Activated T-helper 1 cell treated with anti-CD3 and anti-CD28 coated beads, Interleukin-12 subunit alpha, Interleukin-12 subunit beta, Interleukin-2, Interleukin-4 antibody, amounts not matched to agents 30 ng/mL and 10 ng/mL and 1 ng/mL, durations not matched to agents 14 hours and 24 hours and 36 hours (primary cell): Measurements from ENCODE around the gene PHF20. TPM values are rescaled to one million over a fixed set of nuclear protein-coding genes. Genes with fewer than 3 reads are reported as not detected.
"Not testable (repeated sequence)": the region's sequence is repeated elsewhere in the genome, so short reads cannot be mapped to it uniquely, and the experiment has no call there.

ENCODE experiments used
- DNase-seq: peaks from one replicate; pipeline ENCODE4 v3.0.0; 2021; ENCODE audit warnings: low spot score
- H3K27ac Mint-ChIP-seq: one replicate; pipeline ENCODE4 v1.8.0; 2021; ENCODE audit warnings: mild to moderate bottlenecking, mixed read lengths
- H3K27me3 Mint-ChIP-seq: one replicate; pipeline ENCODE4 v1.8.0; 2022; ENCODE audit warnings: mild to moderate bottlenecking, moderate library complexity, mixed read lengths; ENCODE audit not compliant: insufficient read depth
- H3K36me3 Mint-ChIP-seq: one replicate; pipeline ENCODE4 v1.8.0; 2021; ENCODE audit warnings: low read depth, mixed read lengths
- H3K4me1 Mint-ChIP-seq: one replicate; pipeline ENCODE4 v1.8.0; 2021; ENCODE audit warnings: low read depth, mixed read lengths
- H3K4me3 Mint-ChIP-seq: one replicate; pipeline ENCODE4 v1.8.0; 2021; ENCODE audit warnings: mild to moderate bottlenecking, moderate library complexity, mixed read lengths
- H3K9me3 Mint-ChIP-seq: one replicate; pipeline ENCODE4 v1.8.0; 2021; ENCODE audit warnings: mixed read lengths
- intact Hi-C: fragments of 100-400 bp; cut with micrococcal nuclease; formaldehyde crosslinking; loops from one replicate; pipeline ENCODE4 v1.15.1; 2024
- total RNA-seq: library from RNA; stranded (reverse); gene quantifications from 2 replicates; pipeline ENCODE4 v1.2.3, GENCODE V29; 2022

The PHF20 gene
- total RNA-seq, 1 donor from 2014 or later, result 50.5 TPM

DNA sequence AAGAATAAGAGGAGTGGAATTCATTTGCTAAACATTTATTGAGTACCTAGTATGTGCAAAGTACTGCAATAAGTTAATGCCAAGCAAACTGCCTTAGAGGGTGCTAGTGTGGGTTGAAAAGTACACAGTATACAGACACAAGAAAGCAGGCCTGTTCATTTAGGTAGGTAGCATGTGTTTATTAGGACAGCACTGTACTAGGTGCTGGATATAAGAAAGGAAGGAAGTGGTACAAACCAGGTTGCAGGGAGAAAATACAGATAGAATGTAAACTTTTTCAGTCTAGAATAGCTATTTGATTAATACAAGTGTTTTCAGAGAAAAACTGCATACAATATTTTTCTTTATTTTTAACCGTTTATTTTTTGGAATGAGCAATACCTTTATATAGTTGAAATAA, 68.1 kb downstream of the PHF20 start:
- Mint-ChIP-seq H3K36me3 (peaks cover 31% of the 10 kb centered on the region), H3K9me3 (peaks cover 6% of the 10 kb centered on the region), H3K27ac (no peak overlapping the region), H3K27me3 (no peaks in the 10 kb centered on the region), H3K4me3 (no peak overlapping the region), H3K4me1 (peaks cover 19% of the 10 kb centered on the region)
- no peak for DNase-seq
- intact Hi-C loops, result no loop called here

DNA sequence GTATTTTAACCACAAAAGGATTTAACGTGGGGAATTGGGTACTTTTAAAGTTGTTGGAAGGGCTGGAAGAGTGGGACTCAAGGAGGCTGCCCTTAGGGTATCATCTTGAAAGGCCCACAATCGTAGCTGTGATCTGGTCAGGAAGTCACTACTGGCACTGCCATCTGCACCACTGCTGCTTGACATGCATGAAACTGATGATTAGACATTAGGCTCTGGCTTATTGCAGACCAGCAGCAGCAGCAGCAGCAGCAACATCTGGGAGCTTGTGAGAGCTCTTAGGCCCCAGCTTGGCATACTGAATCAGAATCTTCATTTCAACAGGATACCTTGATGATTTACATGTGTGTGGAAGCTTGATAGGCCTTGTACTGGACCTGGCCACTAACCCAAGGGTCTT, 68.6 kb downstream of the PHF20 start:
- peaks cover 14% of the 10 kb centered on the region for H3K4me1 Mint-ChIP-seq
- H3K4me3 Mint-ChIP-seq, result no peak overlapping the region
- DNase-seq, result no peak
- H3K27me3 Mint-ChIP-seq, result no peaks in the 10 kb centered on the region
- intact Hi-C loops, result no loop called here
- no peak overlapping the region for H3K27ac Mint-ChIP-seq
- peaks cover 6% of the 10 kb centered on the region for H3K9me3 Mint-ChIP-seq
- peaks cover 30% of the 10 kb centered on the region for H3K36me3 Mint-ChIP-seq

DNA sequence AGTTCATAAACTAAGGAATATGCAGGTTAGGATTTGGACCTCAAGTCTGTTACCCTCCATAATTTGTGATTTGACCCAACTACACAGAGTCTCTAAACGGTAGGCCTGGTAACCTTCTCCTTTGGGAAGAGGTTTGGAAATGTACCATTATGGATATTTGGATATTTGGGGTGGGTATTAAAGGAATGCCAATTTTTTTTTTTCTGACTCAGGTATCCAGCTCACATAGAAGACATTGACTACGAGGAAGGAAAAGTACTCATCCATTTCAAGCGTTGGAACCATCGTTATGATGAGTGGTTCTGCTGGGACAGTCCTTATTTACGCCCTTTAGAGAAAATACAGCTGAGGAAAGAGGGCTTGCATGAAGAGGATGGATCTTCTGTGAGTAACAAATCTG, 70.5 kb downstream of the PHF20 start:
- DNase-seq, result no peak
- Mint-ChIP-seq H3K27me3 (no peaks in the 10 kb centered on the region), H3K36me3 (peaks cover 34% of the 10 kb centered on the region), H3K27ac (no peak overlapping the region), H3K4me1 (peaks cover 14% of the 10 kb centered on the region), H3K9me3 (peaks cover 6% of the 10 kb centered on the region), H3K4me3 (no peak overlapping the region)
- intact Hi-C loops, result no loop called here

DNA sequence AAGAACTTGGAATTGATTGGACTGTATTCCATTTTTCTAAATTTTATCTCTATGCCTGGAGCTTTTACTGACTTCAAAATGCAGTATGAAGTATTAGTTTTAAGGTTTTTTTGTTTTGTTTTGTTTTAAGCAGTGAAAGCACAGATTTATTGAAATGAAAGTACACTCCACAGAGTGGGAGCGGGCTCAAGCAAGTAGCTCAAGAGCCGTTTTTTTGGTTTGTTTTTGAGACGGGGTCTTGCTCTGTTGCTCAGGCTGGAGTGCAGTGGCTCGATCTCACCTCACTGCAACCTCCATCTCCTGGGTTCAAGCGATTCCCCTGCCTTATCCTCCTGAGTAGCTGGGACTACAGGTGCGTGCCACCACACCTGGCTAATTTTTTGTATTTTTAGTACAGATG, 72.1 kb downstream of the PHF20 start:
- H3K9me3 Mint-ChIP-seq, H3K27ac Mint-ChIP-seq, DNase-seq, H3K27me3 Mint-ChIP-seq, H3K4me3 Mint-ChIP-seq, intact Hi-C loops: not testable (repeated sequence)
- Mint-ChIP-seq H3K36me3 (peaks cover 39% of the 10 kb centered on the region), H3K4me1 (peaks cover 16% of the 10 kb centered on the region)

DNA sequence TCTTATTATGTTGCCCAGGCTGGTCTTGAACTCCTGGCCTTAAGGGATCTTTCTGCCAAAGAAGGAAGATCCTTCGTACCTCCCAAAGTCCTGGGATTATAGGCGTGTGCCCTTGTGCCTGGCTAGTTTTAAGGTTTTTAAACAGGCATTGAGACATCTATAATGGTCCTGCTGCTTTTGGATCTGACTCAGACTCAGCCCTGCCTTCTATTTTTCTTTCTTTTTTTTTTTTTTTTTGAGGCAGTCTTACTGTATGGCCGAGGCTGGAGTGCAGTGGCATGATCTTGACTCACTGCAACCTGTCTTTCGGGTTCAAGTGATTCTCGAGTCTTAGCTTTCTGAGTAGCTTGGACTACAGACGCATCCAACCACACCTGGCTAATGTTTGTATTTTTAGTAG, 73.7 kb downstream of the PHF20 start:
- Mint-ChIP-seq H3K4me1 (peaks cover 12% of the 10 kb centered on the region), H3K9me3 (peaks cover 6% of the 10 kb centered on the region), H3K36me3 (peaks cover 45% of the 10 kb centered on the region), H3K27me3 (no peaks in the 10 kb centered on the region), H3K4me3 (no peak overlapping the region), H3K27ac (no peak overlapping the region)
- no peak for DNase-seq
- intact Hi-C loops, result no loop called here

DNA sequence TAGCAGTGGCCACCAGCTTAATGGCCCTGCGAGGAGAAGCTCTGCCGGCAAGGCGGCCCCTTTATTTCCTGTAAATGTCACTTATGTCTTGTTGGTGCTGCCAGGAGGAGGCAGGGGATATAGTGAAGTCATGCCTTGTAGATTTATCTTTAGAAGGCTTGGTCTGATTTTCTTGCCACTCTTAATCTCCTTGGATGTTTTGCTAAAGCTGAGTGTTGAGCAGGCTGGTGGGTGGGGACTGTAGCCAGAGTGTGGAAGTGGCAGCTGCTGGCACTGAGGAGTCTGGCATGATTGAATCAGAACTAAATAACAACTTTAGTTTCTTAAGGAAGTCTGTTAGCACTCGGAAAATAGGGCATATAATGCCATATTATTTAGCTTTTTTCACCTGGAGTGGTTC, 77.9 kb downstream of the PHF20 start:
- DNase-seq, result no peak
- Mint-ChIP-seq H3K9me3 (no peaks in the 10 kb centered on the region), H3K36me3 (peaks cover 33% of the 10 kb centered on the region), H3K4me3 (no peak overlapping the region), H3K4me1 (peaks cover 18% of the 10 kb centered on the region), H3K27ac (peak overlapping the region; percentile 20), H3K27me3 (no peaks in the 10 kb centered on the region)
- intact Hi-C loops, result no loop called here

DNA sequence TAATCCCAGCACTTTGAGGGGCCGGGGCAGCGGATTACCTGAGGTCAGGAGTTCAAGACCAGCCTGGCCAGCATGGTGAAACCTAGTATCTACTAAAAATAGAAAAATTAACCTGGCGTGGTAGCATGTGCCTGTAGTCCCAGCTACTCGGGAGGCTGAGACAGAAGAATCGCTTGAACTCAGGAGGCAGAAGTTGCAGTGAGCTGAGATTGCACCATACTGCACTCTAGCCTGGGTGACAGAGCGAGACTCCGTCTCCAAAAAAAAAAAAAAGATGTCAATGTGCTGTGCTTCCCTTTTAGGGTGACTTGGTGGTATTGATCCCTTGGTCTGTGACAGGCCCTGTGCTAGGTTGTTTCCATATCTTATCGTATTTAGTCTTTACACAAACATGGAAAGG, 79.8 kb downstream of the PHF20 start:
- H3K27ac Mint-ChIP-seq, result not testable (repeated sequence)

DNA sequence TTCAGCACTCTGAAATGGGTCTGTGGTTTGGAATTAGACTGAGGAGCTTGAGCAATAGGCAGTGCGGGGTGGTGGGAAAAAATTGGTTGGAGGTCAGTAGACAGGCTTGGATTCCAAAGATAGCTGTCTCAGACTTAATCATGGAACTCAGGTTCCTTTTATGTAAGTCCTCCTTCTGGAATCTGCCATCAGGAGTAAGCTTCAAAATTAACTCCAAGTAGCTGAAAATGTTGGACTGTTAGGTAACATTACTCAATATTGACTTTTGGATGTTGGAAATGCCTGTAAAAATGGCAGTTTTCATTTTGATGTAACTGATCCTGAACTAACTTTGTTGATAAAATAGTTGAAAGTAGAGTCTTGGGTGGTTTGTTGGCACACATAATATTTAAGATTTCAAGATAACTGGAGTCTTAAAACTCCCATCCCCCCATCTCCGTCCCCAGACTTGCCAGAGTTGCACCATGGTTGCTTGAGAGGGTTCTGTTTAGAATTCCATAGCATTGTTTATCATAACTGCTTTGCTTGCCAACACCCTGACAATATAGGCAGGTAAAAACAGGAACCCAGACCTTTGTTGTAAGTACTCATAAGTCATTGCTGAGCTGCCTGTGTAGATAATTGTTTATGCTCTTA, 83.0 kb downstream of the PHF20 start:
- H3K36me3 Mint-ChIP-seq, result peaks cover 21% of the 10 kb centered on the region
- no peaks in the 10 kb centered on the region for H3K9me3 Mint-ChIP-seq
- no peak overlapping the region for H3K27ac Mint-ChIP-seq
- H3K4me3 Mint-ChIP-seq, result no peak overlapping the region
- no peaks in the 10 kb centered on the region for H3K27me3 Mint-ChIP-seq
- intact Hi-C loops, result no loop called here
- peaks cover 11% of the 10 kb centered on the region for H3K4me1 Mint-ChIP-seq
- no peak for DNase-seq

More for the DNA sequence above, 79.8 kb downstream of the PHF20 start:
- H3K9me3 Mint-ChIP-seq, intact Hi-C loops, DNase-seq, H3K27me3 Mint-ChIP-seq, H3K4me3 Mint-ChIP-seq: not testable (repeated sequence)
- Mint-ChIP-seq H3K36me3 (peaks cover 36% of the 10 kb centered on the region), H3K4me1 (peaks cover 18% of the 10 kb centered on the region)

DNA sequence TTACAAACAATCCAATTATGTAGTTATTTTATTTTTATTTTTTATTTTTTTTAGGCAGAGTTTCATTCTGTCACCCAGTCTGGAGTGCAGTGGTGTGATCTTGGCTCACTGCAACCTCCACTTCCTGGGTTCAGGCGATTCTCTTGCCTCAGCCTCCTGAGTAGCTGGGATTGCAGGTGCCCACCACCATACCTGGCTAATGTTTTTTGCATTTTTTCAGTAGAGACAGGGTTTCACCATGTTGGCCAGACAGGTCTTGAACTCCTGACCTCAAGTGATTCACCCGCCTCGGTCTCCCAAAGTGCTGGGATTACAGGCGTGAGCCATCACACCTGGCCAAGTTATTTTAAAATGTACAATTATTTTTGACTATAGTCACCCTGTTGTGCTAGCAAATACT, 83.8 kb downstream of the PHF20 start:
- DNase-seq, H3K4me3 Mint-ChIP-seq, intact Hi-C loops, H3K9me3 Mint-ChIP-seq, H3K27ac Mint-ChIP-seq, H3K27me3 Mint-ChIP-seq: not testable (repeated sequence)
- peaks cover 21% of the 10 kb centered on the region for H3K36me3 Mint-ChIP-seq
- H3K4me1 Mint-ChIP-seq, result peaks cover 10% of the 10 kb centered on the region

DNA sequence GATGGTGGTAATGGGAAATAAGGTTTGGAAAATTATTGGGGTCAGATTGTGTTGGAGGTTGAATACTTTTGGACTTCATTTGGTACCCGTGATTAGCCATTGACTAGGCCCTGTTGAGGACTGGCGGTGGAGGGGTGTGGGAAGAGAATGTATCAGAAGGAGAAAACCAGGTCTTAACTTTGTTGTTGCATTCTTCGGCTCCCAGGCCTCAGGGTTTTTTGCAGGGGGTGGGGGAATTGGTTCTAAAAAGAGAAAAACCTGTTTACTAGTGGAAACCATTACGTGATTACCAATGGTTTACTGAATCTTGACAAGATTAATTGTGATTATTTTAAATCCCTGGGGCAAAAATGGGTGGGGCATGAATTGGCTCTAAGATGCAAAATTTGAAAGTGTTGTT, 85.1 kb downstream of the PHF20 start:
- Mint-ChIP-seq H3K4me1 (peaks cover 10% of the 10 kb centered on the region), H3K4me3 (no peak overlapping the region), H3K27ac (no peak overlapping the region), H3K27me3 (no peaks in the 10 kb centered on the region), H3K9me3 (no peaks in the 10 kb centered on the region), H3K36me3 (peaks cover 20% of the 10 kb centered on the region)
- intact Hi-C loops, result no loop called here
- DNase-seq, result no peak

DNA sequence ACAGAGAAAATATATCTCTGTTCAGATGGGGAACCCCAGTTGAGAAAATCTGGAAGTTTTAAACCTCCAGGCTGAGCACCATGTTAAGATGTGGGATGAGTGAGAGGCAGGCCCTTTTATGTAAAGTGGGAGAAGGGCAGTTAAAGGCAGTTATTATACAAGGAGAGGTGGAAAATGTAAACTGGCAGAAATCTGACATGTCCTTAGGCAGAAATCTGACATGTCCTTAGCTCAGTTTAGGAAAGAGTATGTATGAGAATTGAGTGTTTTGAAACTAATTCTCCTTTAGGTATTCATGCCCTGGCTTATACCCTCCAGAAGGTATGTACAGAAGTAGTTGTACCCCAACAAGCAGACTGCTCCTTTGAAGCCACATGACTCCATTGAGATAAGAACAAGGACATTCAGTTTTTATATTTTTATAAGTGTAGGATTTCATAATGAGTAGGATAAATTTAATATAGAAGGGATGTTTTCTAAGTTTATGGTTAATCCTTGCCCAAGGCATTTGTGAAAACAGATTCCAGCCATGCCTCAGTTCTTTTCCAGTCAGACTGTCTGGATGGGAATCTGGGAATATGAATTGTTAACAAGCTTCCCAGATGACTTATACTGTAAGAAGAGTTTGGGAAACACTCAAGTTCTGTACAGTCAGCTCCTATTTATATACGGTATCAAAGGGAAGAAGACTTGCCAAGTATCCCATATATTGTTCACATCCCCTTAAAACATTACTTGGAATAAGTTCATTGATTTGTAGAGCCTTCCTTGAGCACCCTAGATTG, 94.8 kb downstream of the PHF20 start:
- intact Hi-C loops, result no loop called here
- peaks cover 19% of the 10 kb centered on the region for H3K36me3 Mint-ChIP-seq
- H3K27ac Mint-ChIP-seq, result no peak overlapping the region
- no peaks in the 10 kb centered on the region for H3K9me3 Mint-ChIP-seq
- no peaks in the 10 kb centered on the region for H3K27me3 Mint-ChIP-seq
- no peak overlapping the region for H3K4me3 Mint-ChIP-seq
- no peaks in the 10 kb centered on the region for H3K4me1 Mint-ChIP-seq
- DNase-seq, result no peak

DNA sequence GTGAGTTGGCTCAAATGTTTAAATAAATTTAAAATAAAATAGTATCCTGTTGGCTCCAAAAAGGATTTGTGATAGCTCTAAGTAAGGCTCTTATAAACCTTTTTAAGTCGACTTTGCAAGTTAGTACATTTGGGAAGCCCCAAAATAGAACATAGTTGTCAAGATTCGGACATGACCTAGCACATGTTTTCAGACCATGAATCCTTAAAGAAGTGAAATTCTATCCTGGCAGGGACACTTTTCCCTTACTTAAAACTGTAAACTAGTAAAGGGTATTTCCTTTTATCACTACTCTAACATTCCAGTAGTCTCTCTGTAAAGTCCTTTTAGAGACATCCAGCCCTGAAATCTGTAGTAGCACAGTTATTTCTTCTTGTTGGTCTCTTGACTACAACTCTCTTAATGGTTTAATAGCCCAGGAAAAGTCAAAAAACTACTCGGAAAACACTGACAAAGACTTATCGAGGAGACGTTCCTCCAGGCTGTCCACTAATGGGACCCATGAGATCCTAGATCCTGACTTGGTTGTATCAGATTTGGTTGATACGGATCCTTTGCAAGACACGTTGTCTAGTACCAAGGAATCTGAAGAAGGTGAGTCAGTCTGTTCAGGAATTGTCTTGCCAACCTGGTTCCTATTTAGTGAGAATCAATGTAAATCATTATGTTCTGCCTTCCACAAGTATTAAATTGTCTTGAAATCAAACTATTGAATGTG, 98.9 kb downstream of the PHF20 start:
- intact Hi-C loops, result no loop called here
- no peak for DNase-seq
- H3K27ac Mint-ChIP-seq, result peak overlapping the region; percentile 37

DNA sequence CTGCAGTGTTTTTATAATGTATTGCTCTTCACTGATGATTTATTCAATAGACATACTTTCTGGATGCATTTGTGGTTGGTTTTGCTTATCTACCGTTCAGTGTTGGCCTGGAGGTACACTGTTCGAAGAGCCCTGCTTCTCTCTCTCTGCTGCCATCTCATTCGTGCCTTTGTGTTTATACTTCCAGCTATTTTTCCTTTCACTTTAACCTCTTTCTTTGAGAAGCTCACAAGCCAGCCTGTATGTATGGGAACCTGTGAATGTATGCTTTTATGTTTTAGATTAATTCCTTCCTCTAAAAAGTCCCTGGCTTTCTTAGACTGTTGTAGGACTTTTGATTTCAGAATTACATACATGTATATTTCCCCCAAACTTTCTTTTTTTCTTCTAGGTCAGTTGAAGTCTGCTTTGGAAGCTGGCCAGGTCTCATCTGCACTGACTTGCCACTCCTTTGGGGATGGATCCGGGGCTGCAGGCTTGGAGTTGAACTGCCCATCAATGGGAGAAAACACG, 99.5 kb downstream of the PHF20 start:
- Mint-ChIP-seq H3K4me1 (no peaks in the 10 kb centered on the region), H3K27me3 (no peaks in the 10 kb centered on the region), H3K27ac (peak overlapping the region; percentile 37), H3K36me3 (peaks cover 22% of the 10 kb centered on the region), H3K4me3 (no peak overlapping the region), H3K9me3 (no peaks in the 10 kb centered on the region)
- no peak for DNase-seq
- intact Hi-C loops, result no loop called here

More for the DNA sequence above, 98.9 kb downstream of the PHF20 start:
- no peaks in the 10 kb centered on the region for H3K4me1 Mint-ChIP-seq
- H3K9me3 Mint-ChIP-seq, result no peaks in the 10 kb centered on the region
- no peaks in the 10 kb centered on the region for H3K27me3 Mint-ChIP-seq
- H3K36me3 Mint-ChIP-seq, result peaks cover 24% of the 10 kb centered on the region
- H3K4me3 Mint-ChIP-seq, result no peak overlapping the region
